NOMO-1 treated with dmso at 0.1 percent for 144 hours (cell line): ENCODE results near the gene MYT1.

Experiments used
- DNase-seq: peaks from one replicate; lab custom pipeline; 2025; ENCODE audit not compliant: unreplicated experiment; lab: John Stamatoyannopoulos, UW

Gene MYT1

GRCh38 chr20:64153861-64154589 is 10.2 kb upstream of the MYT1 start:
- no peak for DNase-seq

DNA sequence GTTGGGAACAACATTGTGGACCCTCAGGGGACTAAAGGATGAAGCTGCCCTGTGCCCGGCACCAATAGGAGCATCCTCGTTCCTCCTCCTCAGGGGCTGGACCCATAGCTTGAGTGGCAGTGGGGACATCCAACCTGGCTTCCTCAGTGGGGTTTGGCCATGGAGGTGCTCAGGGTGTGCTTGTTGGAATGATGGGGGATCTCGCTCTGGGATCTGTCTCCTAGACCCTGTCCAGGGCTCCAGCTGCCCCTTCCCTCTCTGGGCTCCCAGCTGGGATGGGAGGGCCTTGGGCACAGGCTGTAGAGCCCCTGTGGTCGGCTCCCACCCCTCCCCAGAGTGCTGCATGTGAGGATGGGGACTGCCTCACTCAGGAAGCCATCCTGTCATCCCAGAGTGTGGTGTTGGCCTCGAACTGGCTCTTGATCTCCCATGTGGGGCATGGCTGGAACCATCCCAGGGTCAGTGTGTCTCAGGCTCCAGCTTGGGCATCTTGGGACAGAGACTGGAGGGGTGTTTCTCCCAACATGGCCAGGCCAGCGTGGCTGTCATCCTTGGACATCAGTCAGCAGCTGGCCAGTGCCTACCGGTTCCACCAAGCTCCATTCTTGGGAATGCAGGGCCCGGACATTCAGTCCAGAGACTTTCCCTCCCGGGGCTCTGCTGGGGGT is 9.5 kb upstream of the MYT1 start:
- DNase-seq = no peak

GRCh38 chr20:64155258-64156135 is 8.8 kb upstream of the MYT1 start:
- no peak for DNase-seq

DNA sequence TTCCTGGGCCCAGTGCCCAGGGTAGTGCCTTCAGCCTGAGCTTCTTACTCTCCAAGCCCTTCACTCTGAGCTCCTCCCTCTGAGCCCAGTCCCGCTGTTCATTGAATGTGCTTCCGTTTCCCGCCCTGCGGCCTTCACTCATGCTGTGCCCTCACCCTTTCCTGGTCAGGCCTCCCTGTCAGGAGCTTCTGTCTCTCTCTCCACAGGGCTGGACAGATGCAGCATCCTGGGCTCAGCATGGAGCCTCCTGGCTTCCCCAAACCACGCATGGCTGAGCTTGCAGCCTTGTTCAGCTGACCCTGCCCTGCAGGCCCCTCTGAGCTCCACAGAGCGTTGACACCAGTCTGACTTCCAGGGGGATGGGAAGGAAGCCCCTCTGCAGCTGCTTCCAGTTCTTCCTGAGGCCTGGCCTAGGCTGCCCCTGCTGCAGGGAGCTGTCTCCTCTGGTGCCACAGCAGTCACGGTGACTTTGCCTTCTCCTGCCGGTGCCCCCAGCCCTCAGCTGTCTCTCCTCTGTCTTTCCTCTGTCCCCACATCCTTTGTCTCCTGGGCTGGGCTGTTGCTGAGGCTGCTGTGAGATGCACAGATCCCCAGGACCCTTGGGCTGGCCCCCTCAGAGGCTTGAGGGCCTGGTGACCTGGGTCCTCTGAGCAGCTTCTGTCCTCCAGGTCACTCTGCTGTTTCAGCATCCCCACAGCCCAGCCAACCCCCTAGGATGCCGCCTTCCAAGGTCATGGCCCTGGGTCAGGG is 7.9 kb upstream of the MYT1 start:
- no peak for DNase-seq

DNA sequence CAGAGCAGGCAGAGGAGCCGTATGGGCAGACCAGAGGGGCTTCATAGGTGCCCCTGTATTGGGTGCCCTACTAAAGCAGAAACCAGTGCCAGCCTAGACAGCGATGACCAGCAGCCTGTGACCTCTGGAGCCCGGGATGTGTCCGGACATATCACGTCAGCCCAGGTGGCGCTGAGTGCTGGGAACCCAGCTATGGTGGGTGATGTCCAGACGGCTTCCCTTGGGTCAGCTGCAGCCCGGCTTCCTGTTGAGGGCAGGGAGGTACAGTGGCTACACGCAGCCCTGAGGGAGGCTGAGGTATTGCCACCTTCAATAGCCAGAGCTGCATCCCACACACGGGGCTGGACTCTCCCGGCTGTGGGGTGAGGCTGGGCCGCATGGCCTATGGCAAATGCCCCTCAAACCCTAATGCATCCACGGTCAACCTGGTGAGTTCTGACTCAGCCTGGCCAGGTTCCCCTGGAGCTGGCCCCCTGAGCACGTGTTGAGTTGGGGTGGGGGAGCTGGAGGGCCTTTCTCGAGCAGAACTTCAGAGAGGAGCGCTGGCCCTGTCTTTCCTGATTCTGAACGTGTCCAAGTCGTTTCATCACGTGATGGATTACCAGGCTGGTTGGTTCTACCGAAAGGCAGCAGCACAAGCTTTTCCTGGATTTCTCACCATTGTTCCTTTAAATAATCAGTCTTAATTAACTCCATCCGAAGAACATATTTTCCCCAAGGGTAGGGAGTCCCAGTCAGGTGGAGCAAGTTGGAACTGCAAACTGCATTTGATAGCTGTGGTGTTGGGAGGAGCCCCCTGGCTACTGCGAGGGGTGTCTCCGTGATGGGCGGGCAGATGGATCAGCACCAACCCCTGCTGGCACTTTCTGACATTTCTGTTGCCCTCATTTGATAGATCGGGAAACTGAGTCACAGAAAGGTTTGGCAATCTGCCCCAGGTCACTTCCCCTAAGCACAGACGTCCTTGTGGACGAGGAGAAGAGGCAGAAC is 7.1 kb upstream of the MYT1 start:
- DNase-seq = no peak

DNA sequence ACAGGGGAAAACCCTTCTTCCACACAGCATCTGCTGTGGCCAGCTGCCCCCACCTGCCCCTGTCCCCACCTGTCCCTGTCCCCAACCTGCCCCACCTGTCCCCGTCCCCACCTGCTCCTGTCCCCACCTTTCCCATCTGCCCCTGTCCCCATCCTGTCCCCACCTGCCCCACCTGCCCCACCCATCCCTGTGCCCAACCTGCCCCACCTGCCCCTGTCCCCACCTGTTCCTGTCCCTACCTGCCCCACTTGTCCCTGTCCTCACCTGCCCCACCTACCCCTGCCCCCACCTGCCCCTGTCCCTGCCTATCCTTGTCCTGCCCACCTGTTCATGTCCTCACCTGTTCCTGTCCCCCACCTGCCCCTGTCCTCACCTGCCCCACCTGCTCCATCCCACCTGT is 6.4 kb upstream of the MYT1 start:
- no peak for DNase-seq

DNA sequence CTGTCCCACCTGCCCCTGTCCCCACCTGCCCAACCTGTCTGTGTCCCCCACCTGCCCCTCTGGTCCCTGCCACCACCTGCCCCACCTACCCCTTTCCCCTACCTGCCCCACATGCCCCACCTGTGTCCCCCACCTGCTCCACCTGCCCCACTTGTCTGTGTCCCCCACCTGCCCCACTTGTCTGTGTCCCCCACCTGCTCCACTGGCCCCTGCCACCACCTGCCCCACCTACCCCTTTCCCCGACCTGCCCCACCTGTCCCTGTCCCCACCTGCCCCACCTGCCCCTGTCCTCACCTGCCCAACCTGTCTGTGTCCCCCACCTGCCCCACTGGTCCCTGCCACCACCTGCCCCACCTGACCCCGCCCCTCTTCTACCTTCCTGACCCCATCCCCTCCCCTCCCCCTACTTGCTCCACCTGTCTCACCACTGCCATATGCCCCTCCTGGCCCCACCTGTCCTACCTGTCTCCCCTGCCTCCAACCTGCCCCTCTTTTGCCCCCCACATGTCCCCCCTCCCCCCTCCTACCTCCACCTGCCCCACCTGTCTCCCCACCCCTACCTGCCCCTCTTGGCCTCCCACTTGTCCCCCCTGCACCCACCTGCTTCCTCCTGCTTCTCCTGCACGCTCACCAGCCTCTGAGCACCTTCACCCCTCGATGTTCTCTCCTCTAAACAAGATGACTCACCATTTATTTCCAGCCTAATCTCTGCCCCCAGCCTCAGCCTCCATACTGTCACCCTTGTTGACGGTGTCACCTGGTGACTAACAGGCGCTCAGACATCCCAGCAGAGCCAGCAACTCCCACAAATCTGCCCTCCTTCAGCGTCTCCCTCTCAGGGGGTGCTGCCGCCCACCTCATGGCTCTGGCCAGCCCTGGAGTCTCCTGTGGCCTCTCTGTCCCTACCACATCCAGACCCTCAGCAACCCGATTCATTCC is 5.6 kb upstream of the MYT1 start:
- no peak for DNase-seq

GRCh38 chr20:64159286-64159680 is 5.0 kb upstream of the MYT1 start:
- no peak for DNase-seq

DNA sequence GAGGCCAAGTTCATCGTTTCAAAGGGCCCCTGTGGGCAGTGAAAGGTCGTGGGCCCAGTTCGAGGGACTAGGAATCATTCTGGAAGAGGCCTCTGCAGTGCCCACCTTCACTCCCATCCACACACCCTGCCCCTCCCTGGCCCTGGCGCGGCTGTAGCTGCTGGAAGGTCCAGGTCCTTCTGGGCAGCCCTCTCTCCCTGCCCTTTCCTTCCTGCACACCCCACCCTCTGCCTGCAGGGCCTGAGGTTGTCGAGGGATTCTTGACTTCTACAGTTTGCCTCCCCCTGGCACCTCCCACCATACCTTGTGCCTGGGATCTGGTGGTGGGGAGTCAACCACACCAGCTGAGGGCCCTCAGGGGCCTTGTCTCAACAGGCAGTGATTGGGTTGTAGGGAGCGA is 4.5 kb upstream of the MYT1 start:
- DNase-seq = no peak

GRCh38 chr20:64160118-64160517 is 4.1 kb upstream of the MYT1 start:
- no peak for DNase-seq

DNA sequence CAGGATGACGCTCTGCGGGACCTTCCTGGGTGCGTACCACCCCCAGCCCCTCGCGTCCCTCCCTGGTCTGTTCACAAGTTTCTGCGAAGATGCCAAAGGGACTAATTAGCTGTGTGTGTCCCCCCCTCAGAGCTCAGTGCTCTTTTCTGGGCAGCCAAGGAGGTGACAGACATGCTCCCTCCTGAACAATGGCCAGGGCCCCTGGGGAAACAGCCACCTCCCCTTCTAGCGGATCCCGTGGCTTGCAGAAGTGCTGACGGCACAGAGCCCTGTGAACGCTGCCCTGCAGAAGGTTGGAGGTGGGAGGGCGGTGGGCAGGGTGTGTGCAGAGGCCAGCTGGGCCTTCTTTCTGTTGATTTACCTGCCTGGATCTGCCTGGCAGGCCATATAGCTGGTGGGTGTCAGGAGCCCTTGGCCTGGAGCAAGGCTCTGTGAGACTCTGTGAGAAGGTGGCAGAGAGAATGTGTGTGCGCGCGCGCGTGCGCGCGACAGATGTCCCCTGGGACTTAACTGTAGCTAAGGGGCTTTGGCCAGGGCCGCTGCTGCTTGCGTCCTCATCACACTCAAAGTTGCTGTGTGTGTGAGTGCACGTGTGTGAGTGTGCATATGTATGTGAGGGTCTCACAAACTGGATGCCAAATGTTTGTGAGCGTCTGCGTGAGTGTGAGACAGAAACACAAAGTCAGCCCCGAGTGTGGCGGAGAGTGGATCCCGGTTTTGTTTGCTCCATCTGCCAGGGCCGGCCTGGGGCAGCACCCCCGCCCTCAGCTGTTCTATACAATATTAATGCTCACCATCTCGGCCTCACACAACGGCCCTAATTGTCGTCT is 3.5 kb upstream of the MYT1 start:
- no peak for DNase-seq

DNA sequence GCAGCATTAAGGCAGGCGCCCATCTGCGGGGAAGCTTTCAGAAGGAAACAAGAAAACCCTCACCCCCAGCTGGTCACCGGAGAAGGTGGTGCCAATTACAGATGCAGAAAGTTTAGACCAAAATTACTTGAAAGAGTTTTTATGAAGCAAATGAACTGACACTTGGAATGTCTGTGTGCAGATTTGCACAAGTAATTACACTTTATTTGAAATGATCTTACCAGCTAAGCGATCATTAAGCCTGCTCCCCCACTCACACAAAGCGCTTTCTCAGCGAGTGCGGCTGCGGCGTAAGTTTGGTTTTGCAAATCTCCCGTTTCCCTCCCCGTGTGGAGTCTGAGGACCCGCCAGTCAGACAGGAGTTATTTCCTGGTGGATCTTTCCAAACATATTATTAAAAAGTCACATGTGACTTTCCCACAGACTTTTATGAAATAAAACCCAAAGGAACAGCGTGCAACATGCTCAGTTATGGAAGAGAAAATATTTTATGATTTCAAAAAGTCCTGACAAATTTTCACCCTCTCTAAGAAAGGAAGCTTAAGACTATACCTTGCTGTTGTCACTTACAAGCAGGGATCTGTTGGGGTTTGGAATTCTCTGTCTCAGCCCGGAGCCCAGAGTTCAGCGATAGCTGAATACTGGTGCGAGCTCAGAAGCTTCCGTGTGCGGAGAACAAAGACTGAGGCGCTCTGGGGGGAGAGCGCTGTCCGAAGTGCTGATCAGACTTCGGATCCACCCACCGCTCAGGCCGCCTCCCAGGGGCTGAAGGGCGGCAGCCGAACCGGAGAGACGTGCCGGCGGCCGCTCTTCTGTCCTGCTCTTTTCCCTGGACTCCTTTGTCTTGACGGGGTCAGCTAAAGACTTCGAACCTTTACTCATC is 2.7 kb upstream of the MYT1 start:
- peak; percentile 35 for DNase-seq

- no peak for DNase-seq
These were observed 1.9 kb upstream of the MYT1 start for GRCh38 chr20:64162239-64162910.

- no peak for DNase-seq
These were observed 503 bp upstream of the MYT1 start for GRCh38 chr20:64163776-64164122.

GRCh38 chr20:64165866-64166600 is 1.8 kb downstream of the MYT1 start:
- DNase-seq = no peak
